GM21390 (cell line): ENCODE measurements around the gene MTG2.

ENCODE experiments used
- ATAC-seq: cut with Tn5 transposase; IDR thresholded peaks from one replicate; pipeline ENCODE4 v1.9.1; 2021; ENCODE audit not compliant: unreplicated experiment

Gene MTG2

DNA sequence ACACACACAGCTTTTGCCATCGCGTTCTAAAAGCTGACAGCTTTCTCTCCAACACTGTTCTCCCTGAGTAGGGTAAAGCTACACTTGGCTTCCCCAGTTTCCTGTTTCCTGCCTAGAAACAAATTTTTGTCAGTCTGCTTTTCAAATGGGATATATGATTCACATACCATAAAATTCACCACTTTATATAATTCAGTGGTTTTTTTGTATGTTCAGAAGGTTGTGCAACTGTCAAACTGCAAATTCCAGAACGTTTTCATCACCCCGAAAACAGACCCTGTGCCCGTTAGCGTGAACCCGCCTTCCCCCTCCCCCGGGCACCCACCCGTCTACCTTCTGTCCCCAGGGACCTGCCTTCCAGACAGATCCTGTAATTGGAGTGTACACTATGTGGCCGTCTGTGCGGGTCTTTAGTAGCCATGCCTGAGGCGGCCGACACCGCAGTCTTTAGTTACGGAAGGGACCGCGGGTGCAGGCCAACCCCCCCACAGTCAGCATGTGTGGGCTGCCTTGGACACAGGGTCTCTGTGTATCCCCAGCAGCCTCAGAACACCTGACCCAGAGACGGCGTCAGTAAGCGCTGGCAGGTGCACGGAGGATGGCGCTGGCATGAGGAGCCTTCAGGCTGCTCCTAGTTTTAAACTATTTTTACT, 20.7 kb downstream of the MTG2 start:
- no peak for ATAC-seq

DNA sequence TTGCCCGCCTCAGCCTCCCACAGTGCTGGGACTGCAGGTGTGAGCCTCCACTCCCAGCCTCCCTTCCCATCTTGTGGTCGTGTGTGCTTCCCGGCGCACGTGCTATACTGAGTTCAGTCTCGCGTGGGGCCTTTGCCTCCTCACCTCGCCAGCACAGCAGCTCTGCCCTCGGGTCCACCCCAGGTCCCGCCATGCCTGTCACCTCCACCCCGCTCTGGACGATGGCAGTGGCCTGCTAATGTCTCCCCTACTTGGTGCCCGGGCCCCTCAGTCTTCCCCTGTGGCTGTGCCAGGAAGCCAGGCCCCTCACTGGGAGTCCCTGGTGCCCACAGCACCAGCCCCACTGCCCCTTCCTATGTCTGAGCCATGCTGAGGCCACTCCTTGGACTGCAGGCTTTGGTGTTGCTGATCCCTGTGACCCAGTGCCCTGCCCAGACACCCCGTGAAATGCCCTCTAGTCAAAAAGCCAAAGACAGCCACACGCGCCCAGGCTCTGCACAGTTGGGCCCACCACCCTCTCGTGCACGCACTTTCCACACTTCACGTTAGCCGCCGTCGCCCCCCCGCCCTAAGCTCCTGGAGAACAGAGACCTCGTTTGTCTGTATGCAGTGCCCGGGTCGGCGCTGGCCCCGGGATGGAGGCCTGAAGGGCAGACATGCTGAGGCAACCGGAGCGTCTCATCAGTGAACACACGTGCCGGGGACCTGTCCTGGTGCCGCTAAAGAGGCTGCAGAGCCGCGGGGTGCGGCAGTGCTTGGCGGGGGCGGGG, 23.0 kb downstream of the MTG2 start:
- no peak for ATAC-seq

DNA sequence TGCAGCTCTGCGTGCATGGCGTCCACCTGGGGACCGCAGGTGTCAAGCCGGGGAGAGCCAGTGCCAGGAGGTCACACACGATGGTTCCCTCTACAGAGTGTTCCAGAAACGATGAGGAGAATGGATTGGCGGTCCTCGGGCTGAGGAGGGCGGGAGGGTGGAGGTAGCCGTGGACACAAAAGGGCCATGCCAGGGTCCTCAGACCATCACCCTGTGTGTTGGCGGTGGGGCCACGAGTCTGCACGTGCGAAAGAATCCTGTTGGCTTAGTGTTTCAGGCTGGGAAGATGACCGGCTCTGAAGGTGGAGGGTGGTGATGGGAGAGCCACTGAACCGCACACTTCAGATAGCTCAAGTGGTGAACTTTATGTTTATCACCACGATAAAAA, 23.6 kb downstream of the MTG2 start:
- ATAC-seq: no peak

DNA sequence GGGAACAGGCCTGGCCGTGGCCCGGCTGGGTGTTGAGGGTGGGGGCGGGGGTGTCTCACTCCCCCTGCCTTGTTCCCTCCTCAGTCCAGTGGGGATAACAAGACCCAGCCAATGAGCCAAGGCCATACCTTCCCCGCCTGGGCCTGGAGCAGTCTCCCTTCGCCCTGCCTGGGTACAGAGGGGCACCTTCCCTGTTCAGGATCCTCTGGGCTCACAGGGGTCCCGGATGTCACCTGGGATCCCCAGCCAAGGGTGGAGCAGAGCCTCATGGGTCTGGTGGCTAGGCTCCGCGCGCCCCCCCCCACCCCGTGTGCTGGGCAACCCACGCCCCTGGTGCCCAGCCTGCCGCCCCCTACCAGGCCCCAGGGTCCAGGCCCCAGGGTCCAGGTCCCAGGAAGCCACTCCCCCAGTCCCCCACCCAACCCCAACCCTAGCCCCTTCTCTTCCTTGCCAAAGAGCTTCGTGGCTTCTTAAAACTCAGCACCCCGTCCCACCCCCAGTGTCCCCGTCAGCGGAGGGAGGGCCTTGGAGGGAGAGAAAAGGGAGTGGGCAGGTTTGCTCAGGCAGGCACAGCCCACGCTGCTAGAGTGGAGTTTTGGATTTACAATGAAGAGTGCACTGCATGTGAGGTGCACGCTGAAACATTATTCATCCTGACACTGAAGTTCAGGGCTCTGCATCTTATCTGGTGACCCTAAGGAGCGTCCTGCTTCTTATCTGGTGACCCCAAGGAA, 25.4 kb downstream of the MTG2 start:
- ATAC-seq: no peak

DNA sequence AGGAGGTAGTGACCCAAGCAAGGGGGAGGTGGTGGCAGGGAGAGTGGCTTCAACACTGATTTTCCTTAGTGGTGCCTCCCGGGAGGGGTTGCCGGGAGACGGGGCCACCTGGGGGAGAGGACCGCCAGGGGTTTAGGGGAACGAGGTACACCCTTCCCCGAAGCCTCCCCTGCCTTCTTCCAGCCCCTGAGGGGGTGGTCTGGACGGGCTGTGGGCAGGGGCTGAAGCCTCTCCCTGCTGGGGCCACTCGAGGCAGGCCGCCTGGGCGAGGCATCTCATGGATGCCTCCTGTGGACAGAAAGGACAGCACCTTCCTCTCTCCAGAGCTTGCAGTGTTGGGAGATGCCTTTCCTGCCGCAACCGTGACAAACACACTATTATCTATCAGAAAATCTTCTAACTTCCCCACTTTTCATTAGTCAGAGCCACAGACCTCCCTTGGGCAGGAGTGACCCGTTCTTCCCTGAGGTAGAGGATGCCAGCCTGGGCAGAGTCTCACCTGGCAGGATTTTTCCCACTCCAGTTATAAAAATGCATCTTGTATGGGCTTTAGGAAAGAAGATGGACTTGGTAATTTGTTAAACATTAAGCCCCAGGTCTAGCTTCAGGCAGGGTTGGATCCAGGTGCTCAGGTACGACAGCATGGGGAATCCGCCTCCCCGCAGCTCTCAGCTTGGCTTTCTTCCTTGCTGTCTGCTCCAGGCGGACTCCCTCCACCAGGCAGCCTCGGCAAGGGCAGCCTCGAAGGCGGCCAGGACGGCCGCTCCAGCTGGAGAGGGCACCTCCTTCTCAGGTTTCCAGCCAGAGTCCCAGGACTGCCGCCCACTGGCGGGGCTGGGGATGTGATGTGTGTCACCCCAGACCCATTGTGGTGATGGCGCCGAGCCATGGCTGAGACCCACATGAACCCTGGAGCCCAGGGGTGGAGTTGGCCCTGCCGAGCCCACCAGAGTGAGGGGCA, 26.2 kb downstream of the MTG2 start:
- ATAC-seq: no peak

DNA sequence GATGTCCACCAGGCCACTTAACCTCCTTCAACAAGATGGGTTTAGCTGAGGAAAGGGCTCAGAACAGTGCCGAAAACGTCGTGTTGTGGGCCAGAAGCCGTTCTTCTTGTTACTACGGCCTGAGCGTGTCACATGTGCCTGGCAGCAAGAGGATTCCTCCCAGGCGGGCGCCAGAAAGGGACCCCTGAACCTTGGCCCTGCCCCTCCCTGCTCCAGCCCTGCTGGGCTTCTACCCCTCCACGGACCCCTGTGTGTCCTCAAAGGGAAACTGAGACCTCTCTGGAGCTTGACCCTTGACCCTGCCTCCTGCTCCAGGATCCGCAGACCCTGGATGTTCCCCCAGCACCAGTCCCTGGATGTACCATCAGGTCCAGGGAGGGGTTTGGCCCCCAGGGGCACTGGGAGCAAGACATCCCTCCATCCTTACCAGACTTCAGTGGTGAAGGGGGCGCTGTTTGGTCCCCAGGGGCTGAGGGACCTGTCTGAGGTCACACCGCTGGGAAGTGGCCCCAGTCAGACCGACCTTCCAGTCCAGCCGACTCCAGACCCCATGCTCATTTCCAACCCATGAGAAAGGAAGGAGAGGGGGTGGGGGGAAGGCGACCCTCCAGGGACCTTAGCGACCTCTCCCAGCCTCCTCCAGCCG, 27.1 kb downstream of the MTG2 start:
- no peak for ATAC-seq

DNA sequence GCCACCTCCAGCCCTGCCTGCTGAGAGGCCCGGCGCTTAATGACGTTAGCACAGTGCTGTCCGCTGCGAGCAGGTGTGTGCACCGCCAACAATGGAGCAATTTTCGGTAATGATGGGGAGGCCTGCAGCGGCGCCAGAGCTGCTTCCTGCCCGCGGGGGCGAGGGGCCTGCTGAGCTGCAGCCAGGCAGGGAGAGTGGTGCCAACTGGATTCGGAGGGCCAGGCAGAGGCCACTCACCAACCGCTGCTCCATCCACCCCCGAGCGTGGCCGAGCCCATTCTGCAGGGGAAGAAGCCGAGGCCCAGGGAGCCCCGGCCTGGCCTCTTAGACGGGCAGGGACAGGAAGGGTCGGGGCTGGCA, 27.6 kb downstream of the MTG2 start:
- ATAC-seq: no peak

DNA sequence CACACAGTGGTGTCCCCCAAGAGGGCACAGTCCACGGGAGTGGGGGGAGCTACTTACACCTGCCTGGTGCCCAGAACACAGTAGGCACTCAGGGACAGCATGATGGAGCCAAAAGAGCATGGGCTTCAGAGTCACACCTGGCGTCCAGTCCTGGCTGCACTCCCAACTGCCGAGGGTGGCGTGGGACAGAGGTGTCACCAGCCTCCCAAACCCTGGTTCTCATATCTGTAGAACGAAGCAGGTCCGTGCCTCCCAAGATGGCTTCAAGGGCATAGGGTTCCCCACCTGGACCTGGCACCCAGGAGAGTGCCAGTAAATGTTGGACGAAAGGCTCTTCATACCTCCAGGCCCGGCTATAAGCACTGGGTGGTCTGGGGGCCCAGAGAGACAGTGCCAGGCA, 28.4 kb downstream of the MTG2 start:
- no peak for ATAC-seq

DNA sequence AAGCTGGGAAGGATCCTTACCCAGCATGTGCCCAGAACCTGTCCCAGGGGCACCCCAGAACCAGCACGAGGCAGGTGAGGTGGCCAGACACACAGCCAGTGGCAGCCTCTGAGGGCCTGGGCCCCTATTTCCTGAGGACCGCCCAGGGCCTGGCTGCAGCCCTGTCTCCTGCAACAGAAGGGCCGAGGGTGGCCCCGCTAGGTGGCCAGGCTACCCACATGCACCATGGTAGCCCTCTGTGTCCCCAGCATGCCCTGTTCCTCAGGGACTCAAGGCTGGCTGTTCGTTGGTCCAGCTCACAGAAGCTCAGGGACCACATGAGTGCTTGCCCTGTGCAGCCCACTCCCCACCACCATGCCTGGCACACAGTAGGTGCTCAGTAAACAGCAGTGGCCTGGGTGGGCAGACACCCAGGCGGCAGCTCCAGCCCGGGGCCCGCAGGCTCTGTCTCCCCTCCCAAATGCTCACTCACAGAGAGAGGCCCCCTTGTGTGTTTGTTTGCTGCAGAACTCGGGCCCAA, 29.0 kb downstream of the MTG2 start:
- ATAC-seq: no peak

DNA sequence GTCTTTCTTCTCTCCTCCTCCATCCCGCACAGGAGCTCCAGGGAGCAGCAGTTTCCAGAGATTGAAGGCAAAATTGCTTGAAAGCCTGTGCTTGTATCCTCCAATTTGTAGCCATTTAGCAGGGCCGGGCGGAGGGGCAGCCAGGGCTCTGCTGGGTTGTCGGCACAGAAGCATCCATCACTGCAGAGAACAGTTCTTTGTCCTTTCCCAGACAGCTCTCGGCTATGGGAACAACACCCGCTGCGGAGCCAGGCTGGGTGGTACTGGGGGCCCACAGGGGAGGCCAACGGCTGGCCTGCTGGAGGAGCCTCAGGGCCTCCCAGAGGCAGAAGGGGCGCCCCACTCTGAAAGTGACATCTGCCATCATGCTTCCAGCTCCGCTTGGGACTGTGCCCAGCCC, 29.5 kb downstream of the MTG2 start:
- ATAC-seq: no peak

DNA sequence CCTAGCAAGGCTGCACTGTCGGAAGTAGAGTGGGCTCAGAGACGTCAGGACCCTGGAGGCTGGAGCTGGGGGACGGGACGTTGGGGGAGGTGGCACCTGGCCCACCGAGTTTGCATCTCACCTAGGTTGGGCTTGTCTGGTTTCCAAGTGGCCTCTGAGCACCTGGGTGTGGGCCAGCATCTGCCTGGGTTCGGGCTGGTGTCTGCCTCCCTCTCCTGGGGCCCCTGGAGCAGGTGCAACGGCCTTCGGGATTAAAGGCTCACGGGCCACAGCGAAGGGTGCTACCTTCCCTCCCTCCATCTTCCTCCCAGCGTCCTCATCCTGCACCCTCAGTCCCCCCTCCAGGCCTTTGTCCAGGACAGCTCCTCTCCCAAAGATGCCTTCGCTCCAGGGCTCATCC, 31.2 kb downstream of the MTG2 start:
- ATAC-seq: no peak

DNA sequence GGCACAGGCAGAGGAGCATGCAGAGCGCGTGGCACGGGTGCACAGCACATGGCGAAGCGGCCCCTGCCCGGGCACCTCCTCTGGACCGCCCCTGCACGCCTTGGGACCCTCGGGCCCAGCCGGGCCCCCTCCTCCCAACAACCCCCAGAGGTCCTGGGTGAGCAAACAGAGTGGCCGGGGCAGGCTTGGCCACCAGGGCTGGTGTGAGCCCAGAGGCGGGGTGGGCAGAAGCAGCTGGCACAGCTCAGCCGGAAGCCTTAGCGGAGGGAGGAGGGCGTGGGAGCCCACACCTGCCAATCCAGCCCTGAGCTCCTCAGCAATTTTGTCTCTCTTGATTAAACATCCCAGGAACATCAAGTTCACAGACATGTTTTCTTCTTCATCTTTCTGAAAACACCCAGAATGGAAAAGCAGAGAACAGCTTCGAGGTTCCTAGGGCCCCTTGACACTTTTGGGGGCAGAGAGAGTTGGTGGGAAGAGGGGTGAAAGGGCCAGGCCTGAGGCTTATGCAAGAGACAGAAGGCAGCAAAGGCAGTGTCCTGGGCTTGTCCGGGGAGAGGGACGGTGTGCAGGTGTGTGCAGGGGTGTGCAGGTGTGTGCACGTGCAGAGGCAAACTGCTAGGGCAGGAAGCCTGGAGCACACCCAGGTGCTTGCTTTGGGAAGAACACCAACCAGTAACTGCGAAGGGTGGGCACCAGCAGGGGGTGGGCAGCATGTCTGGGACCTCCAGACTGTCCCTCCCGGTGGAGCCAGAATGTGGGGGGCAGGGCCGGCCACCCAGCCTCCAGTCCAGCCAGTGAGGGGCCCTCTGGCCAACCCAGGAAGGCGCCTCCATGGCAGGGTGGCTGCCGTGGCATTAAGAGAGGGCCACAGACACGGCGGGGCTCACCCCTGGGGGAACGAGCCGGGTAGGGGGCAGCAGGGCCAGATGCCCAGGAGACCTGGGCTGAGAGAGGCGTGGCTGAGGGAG, 32.5 kb downstream of the MTG2 start:
- no peak for ATAC-seq

DNA sequence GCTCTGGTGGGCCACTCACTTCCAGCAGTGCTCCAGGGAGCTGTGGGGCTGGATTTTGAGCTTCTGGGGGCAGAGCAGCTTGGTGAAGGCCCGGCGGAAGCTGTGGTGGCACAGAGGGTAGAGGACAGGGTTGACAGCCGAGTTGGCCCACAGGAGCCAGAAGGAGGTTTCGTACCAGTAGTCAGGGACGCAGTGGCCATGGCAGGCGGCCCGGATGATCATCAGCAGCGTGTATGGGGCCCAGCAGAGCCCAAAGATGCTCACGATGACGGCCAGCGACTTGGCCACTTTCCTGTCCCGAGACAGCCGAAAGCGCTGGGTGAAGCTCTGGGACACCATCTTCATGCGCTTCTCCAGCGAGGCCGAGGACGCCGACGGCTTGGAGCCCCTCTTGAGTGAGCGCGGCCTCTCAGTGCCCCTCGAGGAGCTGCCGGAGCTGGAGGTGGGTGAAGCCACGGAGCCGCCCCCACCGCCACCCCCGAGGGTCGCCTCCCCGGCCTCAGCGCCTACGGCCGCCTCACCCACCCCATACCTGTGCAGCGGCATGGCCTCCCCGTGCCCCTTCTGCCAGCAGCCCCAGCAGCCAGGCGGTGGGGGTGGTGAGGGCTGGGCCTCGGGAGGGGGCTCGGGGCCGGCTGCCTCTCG, 33.3 kb downstream of the MTG2 start:
- ATAC-seq: no peak

DNA sequence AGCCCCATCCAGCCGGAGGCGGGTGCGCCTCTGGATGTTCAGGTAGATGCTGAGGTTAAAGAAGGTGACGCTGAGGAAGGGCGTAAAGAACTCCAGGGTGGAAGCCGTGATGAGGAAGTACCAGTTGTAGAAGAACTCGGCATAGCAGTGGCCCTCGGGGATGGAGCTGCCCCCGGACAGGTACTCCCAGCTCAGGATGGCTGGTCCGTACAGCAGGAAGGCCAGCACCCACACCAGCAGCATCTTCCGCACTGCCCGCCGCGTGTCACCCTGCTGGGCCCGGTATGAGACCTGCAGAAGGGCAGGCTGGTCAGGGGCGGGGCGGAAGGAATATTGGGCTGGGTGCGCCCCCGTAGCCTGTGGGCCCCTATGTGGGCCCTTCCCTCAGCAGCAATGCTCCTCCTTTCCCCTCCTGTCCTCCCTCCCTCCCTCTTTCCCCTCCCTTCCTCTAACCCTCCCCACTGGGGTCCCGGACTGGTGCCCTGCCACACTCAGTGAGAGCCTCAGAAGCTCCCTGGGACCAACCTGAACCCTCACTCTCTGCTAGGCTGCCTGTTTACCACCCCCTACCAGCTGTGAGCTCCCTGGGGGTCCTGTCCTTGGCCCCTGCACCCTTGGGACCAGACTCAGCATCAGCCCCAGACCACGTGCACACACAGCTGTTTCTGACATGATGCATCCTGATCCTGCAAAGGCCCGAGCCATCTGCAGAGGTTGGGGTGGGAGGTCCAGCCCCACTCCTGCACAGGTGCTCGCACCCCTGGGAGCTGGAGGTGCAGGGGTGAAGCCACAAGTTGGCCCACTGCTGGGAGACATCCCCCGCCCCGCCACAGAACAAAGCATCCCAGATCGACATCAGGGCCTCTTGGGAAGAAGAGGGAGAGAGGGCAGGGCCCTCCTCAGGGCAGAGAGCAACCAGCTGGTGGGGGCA, 34.1 kb downstream of the MTG2 start:
- ATAC-seq: no peak

DNA sequence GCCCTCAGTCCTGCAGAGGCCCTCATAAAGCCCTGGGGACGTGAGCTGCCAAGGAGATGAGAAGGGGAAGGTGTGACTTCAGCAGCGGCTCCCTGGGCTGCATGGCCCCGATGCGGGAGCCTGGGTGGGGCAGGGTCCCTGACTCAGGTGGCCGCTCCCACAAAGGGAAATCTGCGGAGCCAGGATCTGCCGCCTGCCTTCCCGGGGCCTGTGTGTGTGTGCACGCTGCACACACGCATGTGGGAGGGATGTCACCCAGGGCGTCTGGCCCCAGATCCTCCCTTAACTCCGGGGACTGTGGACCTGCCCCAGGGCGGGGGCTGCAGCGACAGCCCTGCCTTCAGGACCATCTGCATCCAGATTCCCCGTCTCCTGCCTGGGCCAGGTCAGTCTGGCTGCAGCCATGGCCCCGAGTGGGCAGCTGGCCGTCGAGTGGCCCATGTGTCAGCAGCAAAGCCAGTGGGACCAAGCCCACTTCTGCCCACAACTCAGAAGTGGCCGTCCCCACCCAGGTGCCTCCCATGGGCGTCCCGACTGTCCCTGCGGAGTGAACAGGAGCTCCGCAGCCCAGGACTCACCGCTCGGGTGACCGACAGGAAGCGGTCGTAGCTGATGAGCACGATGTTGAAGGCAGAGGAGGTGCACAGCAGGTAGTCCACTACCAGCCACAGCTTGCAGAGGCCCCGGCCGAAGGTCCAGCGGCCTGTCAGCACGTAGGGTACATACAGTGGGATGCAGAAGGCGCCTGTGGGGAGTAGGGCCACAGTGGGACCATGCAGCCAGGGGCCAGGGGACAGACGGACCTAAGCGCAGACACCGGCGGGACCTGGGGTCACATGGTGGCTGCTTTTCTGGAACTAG, 35.3 kb downstream of the MTG2 start:
- ATAC-seq: no peak

DNA sequence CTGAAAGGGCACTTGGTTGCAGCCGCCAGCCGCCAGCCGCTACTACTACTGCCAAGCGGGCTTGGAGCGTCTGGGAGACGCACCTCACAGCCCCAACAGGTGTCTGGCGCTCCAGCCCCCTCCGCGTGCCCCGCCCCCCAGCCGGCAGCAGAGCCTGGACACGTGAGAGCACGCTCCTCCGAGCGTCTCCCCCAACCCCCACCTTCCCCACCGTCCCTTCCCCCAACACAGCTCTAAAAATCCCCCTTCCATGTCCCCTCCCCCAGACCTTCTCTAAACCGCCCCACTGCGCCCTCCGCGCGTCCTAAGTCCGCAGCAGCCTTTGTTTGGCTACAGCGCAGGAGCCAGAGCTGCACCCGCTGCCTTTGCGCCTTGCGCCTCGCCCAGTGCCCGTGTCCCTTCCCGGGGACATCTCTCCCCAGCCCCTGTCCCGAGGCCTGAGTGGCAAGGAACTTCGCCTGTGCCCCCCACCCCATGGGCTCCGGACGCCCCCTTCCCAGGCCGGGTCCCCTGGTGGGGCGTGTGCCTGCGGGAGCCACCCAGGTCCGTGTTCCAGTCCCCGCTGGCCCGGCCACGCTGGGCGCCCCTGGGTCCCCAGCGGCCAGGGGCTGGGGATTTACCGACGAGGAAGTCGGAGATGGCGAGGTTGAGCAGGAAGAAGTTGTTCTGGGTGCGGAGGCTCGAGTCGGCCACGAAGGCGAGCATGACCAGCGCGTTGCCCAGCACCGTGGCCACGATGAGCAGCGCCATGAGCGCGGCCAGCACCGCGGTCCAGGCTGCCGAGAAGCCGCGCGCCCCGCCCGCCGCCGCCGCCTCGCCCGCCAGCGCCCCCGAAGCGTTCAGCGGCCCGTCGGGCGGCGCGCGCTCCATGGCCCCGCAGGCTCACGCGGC, 36.5 kb downstream of the MTG2 start:
- ATAC-seq: no peak
